GM23338 (cell line): ENCODE results near the gene CHAT. TPM values are rescaled to one million over a fixed set of nuclear protein-coding genes. Genes with fewer than 3 reads are reported as not detected.

Experiments used
- ATAC-seq: fragments of 200-7000 bp; cut with Tn5 transposase; 3 replicates; pipeline ENCODE4 v1.9.1; 2020
- DNase-seq: peaks from one replicate; pipeline ENCODE4 v3.0.0-alpha.2; 2015; ENCODE audit warnings: low spot score
- H2AFZ ChIP-seq: fragments of 200-600 bp; sonication (generic); 2 replicates; pipeline ENCODE4 v1.8.0; 2016; ENCODE audit warnings: antibody characterized with exemption, mild to moderate bottlenecking, moderate library complexity
- H3F3A ChIP-seq: fragments of 200-600 bp; sonication (generic); replicated peaks from 2 replicates; pipeline ENCODE4 v1.8.0; 2017; ENCODE audit warnings: antibody characterized with exemption, mixed run types, low read depth
- H3K27ac ChIP-seq: fragments of 200-600 bp; sonication (generic); 2 replicates; pipeline ENCODE4 v1.6.1; 2016; ENCODE audit warnings: low read depth
- H3K27me3 ChIP-seq: fragments of 200-600 bp; sonication (generic); 2 replicates; pipeline ENCODE4 v1.8.0; 2016; ENCODE audit warnings: mild to moderate bottlenecking, mixed run types, moderate library complexity; ENCODE audit not compliant: insufficient read depth
- H3K36me3 ChIP-seq: fragments of 200-600 bp; sonication (generic); 2 replicates; pipeline ENCODE4 v1.8.0; 2016; ENCODE audit warnings: mild to moderate bottlenecking; ENCODE audit not compliant: insufficient read depth
- H3K4me1 ChIP-seq: fragments of 200-600 bp; sonication (generic); 2 replicates; pipeline ENCODE4 v1.8.0; 2016; ENCODE audit warnings: mild to moderate bottlenecking, moderate library complexity; ENCODE audit not compliant: insufficient read depth
- H3K4me2 ChIP-seq: fragments of 200-600 bp; sonication (generic); 2 replicates; pipeline ENCODE4 v1.7.1; 2017; ENCODE audit warnings: mixed run types
- H3K4me3 ChIP-seq: fragments of 200-600 bp; sonication (generic); 2 replicates; pipeline ENCODE4 v1.6.1; 2016; ENCODE audit warnings: mixed run types
- H3K79me2 ChIP-seq: fragments of 200-600 bp; sonication (generic); replicated peaks from 2 replicates; pipeline ENCODE4 v1.8.0; 2017; ENCODE audit warnings: mild to moderate bottlenecking; ENCODE audit not compliant: insufficient read depth
- H3K9me2 ChIP-seq: fragments of 200-600 bp; sonication (generic); 2 replicates; pipeline ENCODE4 v1.8.0; 2017; ENCODE audit not compliant: insufficient read depth
- H4K20me1 ChIP-seq: fragments of 200-600 bp; sonication (generic); replicated peaks from 2 replicates; pipeline ENCODE4 v1.8.0; 2017; ENCODE audit warnings: mild to moderate bottlenecking; ENCODE audit not compliant: insufficient read depth
- H3K27ac Mint-ChIP-seq: 2 replicates; pipeline ENCODE4 v1.8.0; 2020; ENCODE audit warnings: inconsistent platforms, mild to moderate bottlenecking, moderate library complexity, mixed read lengths
- H3K27me3 Mint-ChIP-seq: 3 replicates; pipeline ENCODE4 v1.8.0; 2022; ENCODE audit warnings: low read depth, mild to moderate bottlenecking, moderate library complexity, mixed read lengths, inconsistent platforms; ENCODE audit not compliant: insufficient read depth, poor library complexity
- H3K36me3 Mint-ChIP-seq: 3 replicates; pipeline ENCODE4 v1.8.0; 2021; ENCODE audit warnings: low read depth, mild to moderate bottlenecking, inconsistent platforms, moderate library complexity, mixed read lengths
- H3K4me1 Mint-ChIP-seq: 3 replicates; pipeline ENCODE4 v1.8.0; 2020; ENCODE audit warnings: mild to moderate bottlenecking, inconsistent platforms, mixed read lengths
- H3K4me3 Mint-ChIP-seq: 3 replicates; pipeline ENCODE4 v1.8.0; 2021; ENCODE audit warnings: moderate library complexity, mild to moderate bottlenecking, inconsistent platforms, mixed read lengths
- H3K9me3 Mint-ChIP-seq: 3 replicates; pipeline ENCODE4 v1.8.0; 2020; ENCODE audit warnings: moderate library complexity, mild to moderate bottlenecking, inconsistent platforms, mixed read lengths
- CREB1 ChIP-seq: fragments of 250-450 bp; sonication (Bioruptor Pico); IDR thresholded peaks from 2 replicates; pipeline ENCODE4 v1.5.0; 2020; ENCODE audit warnings: low read depth, mild to moderate bottlenecking, moderate library complexity
- EZH2 ChIP-seq: fragments of 200-600 bp; sonication (generic); IDR thresholded peaks from one replicate; pipeline ENCODE4 v1.8.0; 2017; ENCODE audit warnings: antibody characterized with exemption, mild to moderate bottlenecking, low read depth; ENCODE audit not compliant: unreplicated experiment
- EZH2phosphoT487 ChIP-seq: fragments of 200-600 bp; sonication (generic); IDR thresholded peaks from one replicate; pipeline ENCODE4 v1.8.1; 2018; ENCODE audit warnings: antibody characterized with exemption; ENCODE audit not compliant: unreplicated experiment
- JUNB ChIP-seq: IDR thresholded peaks from one replicate; pipeline ENCODE4 v1.6.1; 2016; ENCODE audit warnings: antibody characterized with exemption; ENCODE audit not compliant: unreplicated experiment
- NANOG ChIP-seq: IDR thresholded peaks from 2 replicates; pipeline ENCODE4 v1.6.1; 2016; ENCODE audit warnings: antibody characterized with exemption, borderline replicate concordance
- STAT1 ChIP-seq: IDR thresholded peaks from one replicate; pipeline ENCODE4 v1.6.1; 2016; ENCODE audit warnings: antibody characterized with exemption; ENCODE audit not compliant: unreplicated experiment
- ZNF331 ChIP-seq: fragments of 250-450 bp; sonication (Bioruptor Pico); IDR thresholded peaks from 2 replicates; pipeline ENCODE4 v1.5.0; 2020; ENCODE audit warnings: low read depth, mild to moderate bottlenecking, moderate library complexity
- polyA plus RNA-seq: library from polyadenylated mRNA; unstranded; fragments of >200 nt; fragmentation: Nextera tagmentation; extraction: Ambion mirVana; gene quantifications from 2 replicates; pipeline ENCODE4 v1.2.1, GENCODE V29; 2016
- total RNA-seq: library from RNA; depleted of rRNA; stranded (reverse); fragments of >200 nt; shearing (Covaris generic); gene quantifications from 2 replicates; pipeline ENCODE4 v1.2.3, GENCODE V29; 2014
- TF ChIP-seq, protein P1 (sequence below): fragments of 250-450 bp; sonication (Bioruptor Pico); IDR thresholded peaks from 2 replicates; pipeline ENCODE4 v1.5.0; 2020; ENCODE audit warnings: mild to moderate bottlenecking, moderate library complexity
- TF ChIP-seq, protein P2 (sequence below): IDR thresholded peaks from 2 replicates; pipeline ENCODE4 v1.6.1; 2016; ENCODE audit warnings: antibody characterized with exemption

CHAT gene
- total and polyA plus RNA-seq, 2 experiments from 2014 or later, result not detected

DNA sequence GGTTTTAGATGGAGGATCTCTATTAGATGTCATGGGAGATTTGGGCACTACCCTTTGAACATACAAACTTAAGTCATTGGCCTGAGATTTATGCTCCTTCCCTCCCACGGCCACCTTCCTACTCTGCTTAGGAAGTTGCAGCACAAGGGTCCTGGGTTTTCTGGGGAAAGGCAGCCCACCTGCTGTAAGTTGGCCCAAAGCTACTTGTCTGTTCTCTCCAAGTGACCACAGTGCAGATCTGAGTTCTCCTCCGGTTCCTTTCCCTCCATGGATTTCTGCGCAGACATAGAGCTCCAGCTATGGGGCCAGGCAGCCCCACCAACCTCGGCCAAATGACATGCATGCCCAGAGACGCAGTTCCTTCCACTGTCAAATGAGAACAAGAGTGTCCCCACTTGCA lies 52.8 kb downstream of the CHAT start:
- no peaks in the 10 kb centered on the region for H3K9me2 ChIP-seq
- Mint-ChIP-seq H3K27ac (no peak overlapping the region), H3K9me3 (no peaks in the 10 kb centered on the region), H3K27me3 (peaks cover 7% of the 10 kb centered on the region), H3K4me1 (peaks cover 2% of the 10 kb centered on the region), H3K36me3 (no peaks in the 10 kb centered on the region), H3K4me3 (no peak overlapping the region)
- H3K4me2 ChIP-seq, result no peak overlapping the region
- H3K36me3 ChIP-seq, result no peaks in the 10 kb centered on the region
- H2AFZ ChIP-seq, result no peak overlapping the region
- no peak overlapping the region for H3K4me3 ChIP-seq
- no peaks in the 10 kb centered on the region for H4K20me1 ChIP-seq
- no peak for DNase-seq
- no peaks in the 10 kb centered on the region for H3K4me1 ChIP-seq
- TF ChIP-seq, protein P1, sequence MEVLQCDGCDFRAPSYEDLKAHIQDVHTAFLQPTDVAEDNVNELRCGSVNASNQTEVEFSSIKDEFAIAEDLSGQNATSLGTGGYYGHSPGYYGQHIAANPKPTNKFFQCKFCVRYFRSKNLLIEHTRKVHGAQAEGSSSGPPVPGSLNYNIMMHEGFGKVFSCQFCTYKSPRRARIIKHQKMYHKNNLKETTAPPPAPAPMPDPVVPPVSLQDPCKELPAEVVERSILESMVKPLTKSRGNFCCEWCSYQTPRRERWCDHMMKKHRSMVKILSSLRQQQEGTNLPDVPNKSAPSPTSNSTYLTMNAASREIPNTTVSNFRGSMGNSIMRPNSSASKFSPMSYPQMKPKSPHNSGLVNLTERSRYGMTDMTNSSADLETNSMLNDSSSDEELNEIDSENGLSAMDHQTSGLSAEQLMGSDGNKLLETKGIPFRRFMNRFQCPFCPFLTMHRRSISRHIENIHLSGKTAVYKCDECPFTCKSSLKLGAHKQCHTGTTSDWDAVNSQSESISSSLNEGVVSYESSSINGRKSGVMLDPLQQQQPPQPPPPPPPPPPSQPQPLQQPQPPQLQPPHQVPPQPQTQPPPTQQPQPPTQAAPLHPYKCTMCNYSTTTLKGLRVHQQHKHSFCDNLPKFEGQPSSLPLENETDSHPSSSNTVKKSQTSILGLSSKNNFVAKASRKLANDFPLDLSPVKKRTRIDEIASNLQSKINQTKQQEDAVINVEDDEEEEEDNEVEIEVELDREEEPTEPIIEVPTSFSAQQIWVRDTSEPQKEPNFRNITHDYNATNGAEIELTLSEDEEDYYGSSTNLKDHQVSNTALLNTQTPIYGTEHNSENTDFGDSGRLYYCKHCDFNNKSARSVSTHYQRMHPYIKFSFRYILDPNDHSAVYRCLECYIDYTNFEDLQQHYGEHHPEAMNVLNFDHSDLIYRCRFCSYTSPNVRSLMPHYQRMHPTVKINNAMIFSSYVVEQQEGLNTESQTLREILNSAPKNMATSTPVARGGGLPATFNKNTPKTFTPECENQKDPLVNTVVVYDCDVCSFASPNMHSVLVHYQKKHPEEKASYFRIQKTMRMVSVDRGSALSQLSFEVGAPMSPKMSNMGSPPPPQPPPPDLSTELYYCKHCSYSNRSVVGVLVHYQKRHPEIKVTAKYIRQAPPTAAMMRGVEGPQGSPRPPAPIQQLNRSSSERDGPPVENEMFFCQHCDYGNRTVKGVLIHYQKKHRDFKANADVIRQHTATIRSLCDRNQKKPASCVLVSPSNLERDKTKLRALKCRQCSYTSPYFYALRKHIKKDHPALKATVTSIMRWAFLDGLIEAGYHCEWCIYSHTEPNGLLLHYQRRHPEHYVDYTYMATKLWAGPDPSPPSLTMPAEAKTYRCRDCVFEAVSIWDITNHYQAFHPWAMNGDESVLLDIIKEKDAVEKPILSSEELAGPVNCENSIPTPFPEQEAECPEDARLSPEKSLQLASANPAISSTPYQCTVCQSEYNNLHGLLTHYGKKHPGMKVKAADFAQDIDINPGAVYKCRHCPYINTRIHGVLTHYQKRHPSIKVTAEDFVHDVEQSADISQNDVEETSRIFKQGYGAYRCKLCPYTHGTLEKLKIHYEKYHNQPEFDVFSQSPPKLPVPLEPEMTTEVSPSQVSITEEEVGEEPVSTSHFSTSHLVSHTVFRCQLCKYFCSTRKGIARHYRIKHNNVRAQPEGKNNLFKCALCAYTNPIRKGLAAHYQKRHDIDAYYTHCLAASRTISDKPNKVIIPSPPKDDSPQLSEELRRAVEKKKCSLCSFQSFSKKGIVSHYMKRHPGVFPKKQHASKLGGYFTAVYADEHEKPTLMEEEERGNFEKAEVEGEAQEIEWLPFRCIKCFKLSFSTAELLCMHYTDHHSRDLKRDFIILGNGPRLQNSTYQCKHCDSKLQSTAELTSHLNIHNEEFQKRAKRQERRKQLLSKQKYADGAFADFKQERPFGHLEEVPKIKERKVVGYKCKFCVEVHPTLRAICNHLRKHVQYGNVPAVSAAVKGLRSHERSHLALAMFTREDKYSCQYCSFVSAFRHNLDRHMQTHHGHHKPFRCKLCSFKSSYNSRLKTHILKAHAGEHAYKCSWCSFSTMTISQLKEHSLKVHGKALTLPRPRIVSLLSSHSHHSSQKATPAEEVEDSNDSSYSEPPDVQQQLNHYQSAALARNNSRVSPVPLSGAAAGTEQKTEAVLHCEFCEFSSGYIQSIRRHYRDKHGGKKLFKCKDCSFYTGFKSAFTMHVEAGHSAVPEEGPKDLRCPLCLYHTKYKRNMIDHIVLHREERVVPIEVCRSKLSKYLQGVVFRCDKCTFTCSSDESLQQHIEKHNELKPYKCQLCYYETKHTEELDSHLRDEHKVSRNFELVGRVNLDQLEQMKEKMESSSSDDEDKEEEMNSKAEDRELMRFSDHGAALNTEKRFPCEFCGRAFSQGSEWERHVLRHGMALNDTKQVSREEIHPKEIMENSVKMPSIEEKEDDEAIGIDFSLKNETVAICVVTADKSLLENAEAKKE (CRISPR knock-in tag), result no peak
- no peak for TF ChIP-seq JUNB
- TF ChIP-seq, protein P2, sequence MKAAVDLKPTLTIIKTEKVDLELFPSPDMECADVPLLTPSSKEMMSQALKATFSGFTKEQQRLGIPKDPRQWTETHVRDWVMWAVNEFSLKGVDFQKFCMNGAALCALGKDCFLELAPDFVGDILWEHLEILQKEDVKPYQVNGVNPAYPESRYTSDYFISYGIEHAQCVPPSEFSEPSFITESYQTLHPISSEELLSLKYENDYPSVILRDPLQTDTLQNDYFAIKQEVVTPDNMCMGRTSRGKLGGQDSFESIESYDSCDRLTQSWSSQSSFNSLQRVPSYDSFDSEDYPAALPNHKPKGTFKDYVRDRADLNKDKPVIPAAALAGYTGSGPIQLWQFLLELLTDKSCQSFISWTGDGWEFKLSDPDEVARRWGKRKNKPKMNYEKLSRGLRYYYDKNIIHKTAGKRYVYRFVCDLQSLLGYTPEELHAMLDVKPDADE, result no peak
- no peak for TF ChIP-seq NANOG
- no peak for TF ChIP-seq CREB1 (CRISPR knock-in tag)
- no peak for TF ChIP-seq EZH2
- TF ChIP-seq EZH2phosphoT487, result no peak
- no peak for TF ChIP-seq STAT1
- no peak for TF ChIP-seq ZNF331 (CRISPR knock-in tag)
- no peaks in the 10 kb centered on the region for H3K79me2 ChIP-seq
- H3K27me3 ChIP-seq, result peaks cover 9% of the 10 kb centered on the region; the same call in 1 of the 2 replicates
- no peak for ATAC-seq
- no peaks in the 10 kb centered on the region for H3F3A ChIP-seq
- no peak overlapping the region for H3K27ac ChIP-seq
